NCI-H1694 (cell line): ENCODE measurements around the gene ANGPTL4.
"Not testable (repeated sequence)": the region's sequence is repeated elsewhere in the genome, so short reads cannot be mapped to it uniquely, and the experiment has no call there.

Experiments
- DNase-seq: peaks from one replicate; lab custom pipeline; 2025; lab: John Stamatoyannopoulos, UW

The ANGPTL4 gene

GRCh38 chr19:8389891-8390616 lies 26.1 kb downstream of the ANGPTL4 start, which contains the start of gene RAB11B:
Gene RAB11B, plus strand, starts transcription at chr19:8390360. Its CDS starts 57 bp downstream, at chr19:8390417.
- peak; percentile 99 for DNase-seq

GRCh38 chr19:8390617-8390981 lies 26.6 kb downstream of the ANGPTL4 start:
- DNase-seq: peak; percentile 71

GRCh38 chr19:8391198-8392016 lies 27.5 kb downstream of the ANGPTL4 start:
- DNase-seq: no peak

GRCh38 chr19:8392017-8392591 lies 28.1 kb downstream of the ANGPTL4 start:
- no peak for DNase-seq

- no peak for DNase-seq
Observed at GRCh38 chr19:8393192-8393870, 29.4 kb downstream of the ANGPTL4 start.

- no peak for DNase-seq
Observed at GRCh38 chr19:8393871-8394250, 29.9 kb downstream of the ANGPTL4 start.

- no peak for DNase-seq
Observed at GRCh38 chr19:8395621-8396082, 31.7 kb downstream of the ANGPTL4 start.

- DNase-seq: no peak
Observed at GRCh38 chr19:8396185-8396562, 32.2 kb downstream of the ANGPTL4 start.

- DNase-seq: peak; percentile 9
Observed at GRCh38 chr19:8396563-8397203, 32.7 kb downstream of the ANGPTL4 start.

- DNase-seq: no peak
Observed at GRCh38 chr19:8397271-8397670, 33.3 kb downstream of the ANGPTL4 start.

- no peak for DNase-seq
Observed at GRCh38 chr19:8397746-8398310, 33.9 kb downstream of the ANGPTL4 start.

- no peak for DNase-seq
Observed at GRCh38 chr19:8398311-8398771, 34.4 kb downstream of the ANGPTL4 start.

- no peak for DNase-seq
Observed at GRCh38 chr19:8399681-8400188, 35.8 kb downstream of the ANGPTL4 start.

GRCh38 chr19:8401981-8402411 lies 38.0 kb downstream of the ANGPTL4 start:
- no peak for DNase-seq

- DNase-seq: no peak
Observed at GRCh38 chr19:8403098-8403819, 39.3 kb downstream of the ANGPTL4 start.

- no peak for DNase-seq
Observed at GRCh38 chr19:8403820-8404109, 39.8 kb downstream of the ANGPTL4 start.

GRCh38 chr19:8404391-8405151 lies 40.6 kb downstream of the ANGPTL4 start:
- DNase-seq: no peak

GRCh38 chr19:8410718-8411117 lies 46.8 kb downstream of the ANGPTL4 start:
- DNase-seq: not testable (repeated sequence)

- DNase-seq: peak; percentile 82
Observed at GRCh38 chr19:8412783-8413628, 49.1 kb downstream of the ANGPTL4 start, which contains the start of gene MARCHF2. Gene MARCHF2, plus strand, starts transcription at chr19:8413305. Its CDS starts 8,536 bp downstream, at chr19:8421841.
